CD4-positive, alpha-beta T cell treated with Interleukin-12 subunit alpha and Interleukin-12 subunit beta, for 1 hour (primary cell): ENCODE data around the gene SPATA32.
"Not testable (repeated sequence)": the region's sequence is repeated elsewhere in the genome, so short reads cannot be mapped to it uniquely, and the experiment has no call there.

ENCODE experiments used
- DNase-seq: peaks from one replicate; pipeline ENCODE4 v3.0.0-alpha.2; 2020

SPATA32 gene, protein sequence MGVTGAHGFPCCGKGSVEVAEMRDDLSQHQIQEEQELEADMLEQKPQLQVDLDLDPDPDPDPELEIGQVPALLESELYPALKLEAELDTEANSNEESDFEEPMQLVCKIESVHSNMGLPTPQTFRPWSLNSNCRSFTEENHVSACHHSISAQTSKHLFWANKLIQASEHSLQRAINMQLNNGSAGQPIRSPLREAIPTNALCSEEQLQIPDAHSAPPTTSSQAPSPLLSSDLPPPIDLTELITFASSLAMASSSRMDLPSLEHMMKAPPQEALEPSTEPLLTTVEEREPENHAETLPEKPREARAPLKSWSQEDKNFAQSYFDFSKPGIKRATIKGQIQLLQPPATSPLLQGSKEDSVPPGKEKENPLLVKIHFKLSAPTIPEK

GRCh38 chr17:45261577-45262515 is at the start of gene SPATA32:
Gene SPATA32, minus strand, starts transcription at chr17:45262094. Its CDS starts 78 bp downstream, at chr17:45262016.
- peak; percentile 64 for DNase-seq

DNA sequence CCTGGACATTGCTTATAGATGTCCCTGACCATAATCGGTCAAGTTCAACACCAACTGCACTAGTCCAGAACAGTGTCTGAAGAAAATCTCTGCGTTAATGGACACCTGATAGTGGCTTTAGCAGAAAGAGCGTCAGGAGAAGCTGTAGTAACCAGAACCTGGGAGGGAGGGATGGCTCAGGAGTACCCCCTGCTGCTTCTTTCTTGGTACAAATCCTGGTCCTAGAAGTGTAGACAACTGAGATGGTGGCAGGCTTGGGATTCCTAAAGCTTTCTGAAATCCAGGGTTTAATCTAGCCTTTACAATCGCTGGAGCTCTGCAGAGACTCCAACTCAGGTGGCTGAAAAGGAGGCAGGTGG is 49.5 kb upstream of the SPATA32 start:
- no peak for DNase-seq

GRCh38 chr17:45310380-45311324 is 48.8 kb upstream of the SPATA32 start:
- no peak for DNase-seq

GRCh38 chr17:45309400-45309799 is 47.5 kb upstream of the SPATA32 start:
- DNase-seq: no peak

DNA sequence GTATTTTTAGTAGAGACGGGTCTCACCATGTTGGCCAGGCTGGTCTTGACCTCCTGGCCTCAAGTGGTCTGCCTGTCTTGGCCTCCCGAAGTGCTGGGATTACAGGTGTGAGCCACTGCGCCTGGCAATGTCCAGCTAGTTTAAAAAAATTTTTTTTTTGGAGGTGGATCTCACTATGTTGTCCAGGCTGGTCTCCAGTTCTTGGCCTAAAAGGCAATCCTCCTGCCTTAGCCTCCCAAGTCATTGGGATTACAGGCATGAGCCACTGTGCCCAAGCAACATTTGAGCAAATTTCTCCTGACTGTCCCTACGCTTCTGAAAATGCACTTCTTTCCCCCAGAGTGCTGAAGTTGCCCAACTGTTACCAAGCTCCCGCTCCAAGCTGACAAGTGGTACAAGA is 46.9 kb upstream of the SPATA32 start:
- DNase-seq: no peak

DNA sequence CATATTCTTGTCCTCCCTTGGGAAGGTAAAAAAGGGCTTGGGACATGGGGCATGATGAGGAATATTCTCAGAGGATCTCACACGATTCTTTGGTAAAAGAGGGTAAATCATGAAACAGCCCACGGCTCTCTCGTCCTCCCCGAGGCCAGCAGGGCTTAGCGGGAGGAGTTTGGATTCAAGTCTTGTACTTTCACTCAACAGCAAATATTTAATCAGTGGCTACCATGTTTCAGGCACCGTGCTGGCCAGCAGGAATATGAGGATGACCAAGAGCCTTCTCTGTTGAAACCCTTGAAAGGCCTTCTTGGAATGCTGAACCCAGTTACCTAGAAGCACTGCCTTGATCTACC is 46.1 kb upstream of the SPATA32 start:
- DNase-seq: no peak

DNA sequence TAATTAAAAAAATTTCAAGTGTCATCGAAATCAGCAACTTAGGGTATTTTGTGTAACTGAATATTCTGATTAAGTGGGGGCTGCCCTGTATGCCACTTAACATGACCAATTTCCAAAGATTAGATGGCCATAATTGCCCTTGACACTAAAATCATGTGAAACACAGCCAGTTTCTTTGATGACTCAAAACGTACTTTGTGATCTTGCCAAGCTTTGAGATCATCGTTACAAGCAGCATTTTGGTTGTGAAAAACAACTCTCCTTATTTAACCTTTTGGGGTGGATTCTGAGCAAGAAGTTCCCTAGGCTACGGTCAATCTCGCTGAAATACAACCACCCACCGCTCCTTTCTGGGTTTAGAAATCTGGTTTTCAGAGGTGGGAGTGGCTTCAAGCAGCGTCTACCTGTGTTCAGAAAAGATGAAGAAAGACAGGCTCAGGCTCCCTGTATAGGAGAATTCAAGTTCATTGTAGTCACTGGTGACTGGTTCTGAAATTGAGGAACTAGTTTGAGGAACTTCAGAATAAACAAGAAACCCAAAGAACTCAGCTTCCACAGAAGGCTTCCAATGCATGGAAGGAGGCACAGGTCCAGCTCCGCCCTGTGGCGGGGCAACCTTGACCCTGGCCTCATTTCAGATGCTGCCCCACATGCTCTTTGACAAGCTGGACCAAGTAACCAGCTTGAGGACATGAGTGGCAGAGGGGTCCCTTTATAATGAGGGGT is 45.6 kb upstream of the SPATA32 start:
- peak; percentile 40 for DNase-seq

GRCh38 chr17:45306623-45307022 is 44.7 kb upstream of the SPATA32 start:
- DNase-seq: no peak

- no peak for DNase-seq
Observed at GRCh38 chr17:45306094-45306493, 44.2 kb upstream of the SPATA32 start.

DNA sequence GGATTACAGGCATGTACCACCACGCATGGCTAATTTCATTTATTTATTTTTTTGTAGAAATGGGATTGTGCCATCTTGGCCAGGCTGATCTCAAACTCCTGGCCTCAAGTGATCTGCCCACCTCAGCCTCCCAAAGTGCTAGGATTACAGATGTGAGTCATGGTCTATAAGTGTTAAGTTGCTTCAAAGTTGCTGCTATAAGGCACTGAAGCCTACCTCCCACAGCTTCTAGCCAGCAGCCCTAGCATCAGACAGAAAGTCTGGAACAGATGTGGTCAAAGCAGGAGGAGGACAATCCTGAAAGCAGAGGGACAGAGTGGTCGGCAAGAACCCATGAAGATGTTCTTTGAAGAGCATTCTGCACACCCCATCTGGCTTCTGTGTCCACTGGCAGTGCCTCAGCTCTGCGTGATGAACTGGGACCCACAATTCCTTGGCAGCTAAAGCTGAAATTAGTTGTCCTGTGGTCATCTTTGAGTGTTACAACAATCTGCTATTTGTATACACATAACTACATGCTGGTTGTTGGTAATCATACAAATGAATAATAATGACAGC is 43.7 kb upstream of the SPATA32 start:
- no peak for DNase-seq

- no peak for DNase-seq
Observed at GRCh38 chr17:45302649-45303173, 40.8 kb upstream of the SPATA32 start.

GRCh38 chr17:45302220-45302619 is 40.3 kb upstream of the SPATA32 start:
- not testable (repeated sequence) for DNase-seq

GRCh38 chr17:45301674-45302073 is 39.8 kb upstream of the SPATA32 start:
- DNase-seq: no peak

DNA sequence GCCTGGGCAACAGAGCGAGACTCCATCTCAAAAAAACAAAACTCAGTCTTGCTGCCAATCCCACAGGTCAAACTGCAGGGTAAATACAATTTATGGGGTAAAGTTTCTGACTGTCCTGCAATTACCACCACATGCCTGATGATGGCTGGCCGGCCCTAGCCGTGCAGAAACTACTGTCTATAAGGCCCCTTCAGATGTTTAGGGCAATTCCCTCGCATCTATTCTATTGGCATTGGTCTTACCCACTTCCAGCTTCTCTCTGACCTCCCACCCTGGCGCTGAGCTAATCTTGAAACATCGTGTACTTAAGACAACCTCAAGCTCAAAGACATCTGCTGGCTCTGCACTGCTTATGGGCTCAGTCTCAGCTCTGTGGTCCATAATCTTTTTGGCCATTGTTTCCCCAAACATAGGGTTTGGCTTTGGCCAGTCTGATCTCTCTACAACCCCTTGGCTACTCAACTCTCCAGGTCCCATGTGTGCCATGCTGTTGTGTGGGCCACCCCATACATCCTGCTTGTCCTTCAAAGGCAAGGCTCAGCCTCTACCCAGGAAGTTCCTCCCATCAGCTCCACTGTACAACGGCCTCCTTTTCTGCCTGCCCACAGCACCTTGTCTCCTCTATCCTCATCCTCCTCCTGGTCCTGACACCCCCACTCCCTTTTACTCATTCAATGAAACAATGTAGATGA is 38.3 kb upstream of the SPATA32 start:
- no peak for DNase-seq

- DNase-seq: no peak
Observed at GRCh38 chr17:45299361-45299760, 37.5 kb upstream of the SPATA32 start.

GRCh38 chr17:45298546-45299285 is 36.8 kb upstream of the SPATA32 start:
- DNase-seq: no peak

DNA sequence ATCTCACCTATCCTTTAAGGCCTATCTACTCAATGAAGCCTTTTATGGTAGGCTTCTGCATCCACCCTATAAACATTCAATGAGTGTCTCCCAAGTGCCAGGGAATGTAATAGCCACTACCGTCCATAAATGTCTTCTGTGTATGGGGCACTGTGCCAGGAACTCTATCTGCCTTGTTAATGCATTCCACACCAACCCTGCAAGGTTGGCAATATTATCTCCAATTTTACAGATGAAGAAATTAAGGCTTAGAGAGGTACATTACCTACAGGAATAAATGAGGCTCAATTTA is 34.9 kb upstream of the SPATA32 start:
- DNase-seq: no peak

DNA sequence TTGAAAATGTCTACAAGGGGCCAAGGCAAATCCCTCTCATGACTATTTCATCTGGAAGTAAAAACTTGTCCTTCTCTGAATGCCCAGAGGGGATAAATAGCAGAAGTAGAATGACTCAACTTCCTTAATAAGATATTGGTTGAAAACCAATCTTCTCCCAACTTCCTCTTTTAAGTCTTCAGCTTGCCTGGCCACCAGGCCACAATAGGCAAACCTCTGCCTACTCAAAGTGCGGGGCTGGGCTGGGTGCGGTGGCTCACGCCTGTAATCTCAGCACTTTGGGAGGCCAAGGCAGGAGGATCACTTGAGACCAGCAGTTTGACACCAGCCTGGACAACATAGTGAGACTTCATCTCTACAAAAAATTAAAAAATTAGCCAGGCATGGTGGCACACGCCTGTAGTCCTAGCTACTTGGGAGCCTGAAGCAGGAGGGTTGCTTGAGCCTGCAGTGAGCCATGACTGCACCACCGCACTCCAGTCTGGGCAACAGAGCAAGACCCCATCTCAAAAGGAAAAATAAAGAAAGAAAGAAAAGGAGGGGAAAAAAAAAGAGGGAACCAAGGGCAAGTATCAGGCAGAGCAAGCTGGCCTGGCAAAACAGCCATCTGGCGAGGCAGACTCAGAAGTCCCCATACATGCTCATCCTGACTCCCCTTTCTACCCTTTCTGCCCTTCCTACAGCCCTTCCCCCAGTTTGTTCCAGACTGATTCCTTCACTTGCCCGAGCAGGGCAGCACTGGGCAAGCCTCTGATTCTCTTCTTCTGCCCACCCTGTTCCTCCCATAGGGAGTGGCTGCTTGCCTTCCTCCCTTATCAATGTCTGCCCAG is 34.3 kb upstream of the SPATA32 start:
- no peak for DNase-seq

DNA sequence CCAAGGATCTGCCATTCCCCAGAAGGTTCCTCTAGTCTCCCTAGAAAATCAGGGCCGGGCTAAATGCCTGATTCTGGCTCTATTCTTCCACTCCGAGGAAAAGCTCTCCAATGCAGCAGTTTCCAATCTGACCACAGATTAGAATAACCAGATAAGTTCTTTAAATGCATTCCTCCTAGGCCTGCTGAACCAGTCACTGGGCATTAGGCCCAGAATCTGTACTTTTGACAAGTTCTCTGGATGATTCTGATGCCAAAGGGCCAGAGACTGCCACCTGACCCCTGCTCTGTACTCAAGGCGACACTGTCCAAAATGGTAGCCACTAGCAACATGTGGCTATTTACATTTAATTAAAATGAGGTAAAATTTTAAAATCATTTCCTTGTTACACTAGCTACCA is 32.6 kb upstream of the SPATA32 start:
- DNase-seq: no peak
